HG03439 (cell line): Measurements from ENCODE around the gene SFT2D3.

Experiments used
- ATAC-seq: cut with Tn5 transposase; IDR thresholded peaks from one replicate; pipeline ENCODE4 v1.9.1; 2021; ENCODE audit warnings: mild to moderate bottlenecking, moderate library complexity; ENCODE audit not compliant: unreplicated experiment

The SFT2D3 gene

DNA sequence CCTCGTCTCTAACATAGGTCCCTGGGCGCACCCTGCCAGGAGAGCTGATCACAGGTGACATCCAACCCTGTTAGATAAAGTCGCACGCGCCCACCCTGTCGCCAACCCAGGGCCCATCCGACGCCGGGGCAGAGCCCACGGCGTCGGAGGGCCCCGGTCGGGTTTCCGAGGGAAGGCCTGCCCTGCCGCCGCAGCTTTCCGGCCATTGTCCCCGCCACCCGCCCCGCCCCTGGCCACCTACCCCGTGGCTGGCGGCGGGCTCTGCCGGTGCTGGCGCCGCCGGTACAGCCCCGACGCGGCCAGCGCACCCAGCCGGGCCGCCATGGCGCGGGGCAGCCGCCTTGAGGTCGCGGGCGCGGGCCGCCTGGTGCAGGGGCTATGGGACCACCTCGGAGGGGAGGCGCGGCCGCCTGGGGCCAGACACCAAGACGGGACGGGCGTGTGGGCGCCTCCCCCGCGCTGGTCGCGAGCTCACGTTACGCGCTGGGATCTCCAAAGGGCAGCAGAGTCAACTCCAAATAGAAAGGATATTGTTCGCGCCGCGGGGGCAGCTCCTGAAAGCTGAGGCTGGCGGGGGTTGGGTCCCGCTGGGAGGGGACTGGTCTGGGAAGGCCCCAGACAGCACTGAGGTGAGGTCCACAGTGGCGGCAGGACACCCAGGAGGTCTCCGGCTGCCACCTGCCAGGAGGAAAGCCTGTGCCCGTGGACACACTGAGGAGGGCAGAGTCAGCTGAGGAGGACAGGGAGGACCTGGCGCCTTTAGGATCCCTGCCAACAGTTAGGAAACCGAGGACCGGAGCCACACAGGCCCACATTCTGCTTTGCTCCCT, 37.0 kb upstream of the SFT2D3 start:
- no peak for ATAC-seq

DNA sequence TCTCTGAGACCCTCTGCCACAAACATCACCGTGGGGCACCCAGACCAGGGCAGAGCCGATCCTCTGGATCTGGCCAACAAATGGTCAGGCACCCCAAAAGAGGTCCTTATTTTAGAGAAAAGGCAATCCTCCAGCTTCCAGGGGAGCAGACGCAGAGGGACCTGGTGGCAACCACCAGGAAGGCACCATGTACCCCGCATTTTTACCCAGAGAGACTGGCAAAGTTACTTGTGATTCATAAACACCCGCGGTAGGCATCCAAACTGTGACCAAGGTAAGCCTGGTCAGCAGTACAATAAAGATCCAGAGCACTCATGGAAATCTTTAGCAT, 36.4 kb upstream of the SFT2D3 start:
- no peak for ATAC-seq

DNA sequence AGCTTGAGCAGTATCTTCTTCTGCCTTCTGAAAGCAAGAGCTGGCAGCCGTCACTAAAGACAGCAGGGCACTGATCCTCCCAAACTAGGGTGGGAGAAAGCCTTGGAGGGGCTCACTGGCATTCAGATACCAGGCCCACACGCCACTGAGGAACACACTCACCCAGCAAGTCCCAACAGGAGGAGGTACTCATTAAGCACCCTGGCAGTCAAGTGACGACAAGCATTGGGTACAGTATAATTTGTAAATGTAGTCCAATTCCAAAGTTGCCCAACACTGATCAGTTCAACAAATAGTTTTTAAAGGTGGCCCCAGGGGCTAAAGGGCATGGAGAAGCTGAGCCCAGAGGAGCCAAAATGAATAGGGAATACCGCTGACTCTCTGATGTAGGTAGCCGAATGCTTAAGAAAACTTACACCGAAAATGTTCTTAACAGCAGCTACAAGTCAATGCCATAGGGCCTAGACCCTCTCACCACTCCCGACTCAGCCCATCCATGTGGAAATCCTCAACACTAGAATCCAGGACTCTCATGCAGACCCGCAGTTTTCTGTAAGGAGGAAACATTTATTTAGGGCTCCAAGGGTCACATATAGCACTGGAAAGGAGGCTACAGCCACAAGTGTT, 35.9 kb upstream of the SFT2D3 start:
- ATAC-seq: no peak

DNA sequence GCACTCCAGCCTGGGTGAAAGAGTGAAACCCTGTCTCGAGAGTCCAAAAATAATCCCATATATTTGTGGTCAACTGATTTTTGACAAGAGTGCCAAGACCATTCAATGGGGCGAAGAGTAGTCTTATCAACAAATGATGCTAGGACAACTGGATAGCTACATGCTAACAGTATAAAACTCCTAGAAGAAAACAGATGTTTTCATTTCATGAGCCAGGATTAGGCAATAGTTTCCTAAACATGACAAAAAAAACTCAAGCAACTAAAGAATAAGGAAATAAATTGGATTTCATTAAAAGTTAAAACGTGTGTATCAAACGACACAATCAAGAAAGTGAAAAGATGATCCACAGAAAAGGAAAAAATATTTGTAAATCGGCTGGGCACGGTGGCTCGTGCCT, 32.2 kb upstream of the SFT2D3 start:
- no peak for ATAC-seq

DNA sequence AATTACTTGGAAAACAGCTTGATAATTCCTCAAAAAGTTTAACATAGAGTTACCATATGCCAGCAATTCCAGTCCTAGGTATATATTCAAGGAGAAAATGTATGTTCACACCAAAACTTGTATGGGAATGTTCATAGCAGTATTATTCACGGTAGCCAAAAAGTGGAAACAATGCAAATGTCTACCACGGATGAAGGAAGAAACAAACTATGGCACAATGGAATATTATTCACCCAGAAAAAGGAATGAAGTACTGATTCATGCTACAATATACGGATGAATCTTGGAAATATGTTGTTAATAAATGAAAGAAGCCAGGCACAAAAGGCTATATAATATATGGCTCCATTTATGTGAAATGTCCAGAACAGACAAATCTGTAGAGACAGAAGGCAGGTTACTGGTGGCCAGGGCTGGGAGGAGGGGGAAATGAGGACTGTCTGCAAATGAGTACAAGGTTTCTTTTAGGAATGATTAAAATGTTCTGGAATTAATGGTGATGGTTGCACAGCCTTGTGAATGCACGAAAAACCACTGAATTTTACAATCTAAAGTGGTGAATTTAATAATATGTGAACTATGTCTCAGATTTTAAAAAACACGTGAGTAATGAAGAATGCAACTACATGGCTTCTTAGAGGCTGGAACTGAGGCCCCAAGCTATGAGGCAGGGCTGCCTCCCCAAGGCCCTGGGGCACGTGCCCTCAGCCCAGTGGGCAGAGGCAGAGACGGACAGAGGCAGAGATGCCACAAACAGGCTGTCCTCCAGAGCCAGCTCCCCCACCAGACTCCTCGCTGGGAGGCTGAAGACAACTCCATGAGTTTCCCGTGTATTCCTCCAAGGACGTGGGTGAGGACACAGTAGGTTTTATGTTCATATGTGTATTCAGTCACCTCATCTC, 31.0 kb upstream of the SFT2D3 start:
- ATAC-seq: no peak

DNA sequence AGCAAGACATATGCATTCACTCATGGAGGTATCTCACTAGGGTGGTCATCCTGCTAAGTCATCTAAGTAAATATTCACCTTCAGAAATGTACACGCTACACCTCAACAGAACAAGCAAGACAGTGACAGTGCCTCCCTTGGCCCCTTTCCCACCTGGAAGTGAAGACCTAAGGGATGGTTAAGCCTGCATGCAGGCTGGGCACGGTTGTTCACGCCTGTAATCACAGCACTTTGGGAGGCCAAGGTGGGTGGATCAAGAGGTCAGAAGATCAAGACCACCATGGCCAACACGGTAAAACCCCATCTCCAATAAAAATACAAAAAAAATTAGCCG, 30.4 kb upstream of the SFT2D3 start:
- ATAC-seq: no peak

DNA sequence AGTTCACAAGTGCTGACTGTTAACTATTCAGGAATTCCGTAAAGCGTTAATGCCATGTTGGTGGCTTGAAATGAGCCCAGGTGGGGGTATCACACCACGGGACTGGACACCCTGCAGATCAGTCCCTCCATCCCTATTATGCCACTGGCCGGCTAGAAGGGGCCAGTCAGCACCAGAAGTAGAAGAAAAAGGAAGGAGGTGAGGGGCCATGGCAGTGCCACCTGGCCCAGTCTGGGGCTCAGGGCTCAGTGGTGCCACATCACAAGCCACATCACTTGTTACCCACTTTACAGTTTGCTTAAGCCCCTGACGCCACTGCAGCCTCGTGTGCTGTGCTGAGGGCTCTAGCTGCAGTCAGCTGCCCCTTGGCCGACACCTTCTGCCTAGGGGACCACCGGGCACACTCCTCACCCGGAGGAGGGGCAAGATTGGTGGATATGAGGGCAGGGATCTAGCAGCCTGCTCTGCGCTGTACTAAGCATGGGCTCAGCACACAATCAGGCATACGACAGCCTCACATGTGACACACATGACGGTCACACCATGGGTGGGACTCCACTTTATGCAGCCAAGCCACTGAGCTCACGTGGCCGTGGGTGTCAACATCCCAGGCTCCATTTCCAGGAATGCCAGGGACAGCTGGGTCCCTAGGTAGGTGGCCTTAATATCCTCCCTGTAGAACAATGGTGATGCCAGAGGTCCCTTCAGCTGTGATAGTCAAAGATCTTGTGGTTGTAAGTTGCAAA, 29.6 kb upstream of the SFT2D3 start:
- ATAC-seq: no peak

DNA sequence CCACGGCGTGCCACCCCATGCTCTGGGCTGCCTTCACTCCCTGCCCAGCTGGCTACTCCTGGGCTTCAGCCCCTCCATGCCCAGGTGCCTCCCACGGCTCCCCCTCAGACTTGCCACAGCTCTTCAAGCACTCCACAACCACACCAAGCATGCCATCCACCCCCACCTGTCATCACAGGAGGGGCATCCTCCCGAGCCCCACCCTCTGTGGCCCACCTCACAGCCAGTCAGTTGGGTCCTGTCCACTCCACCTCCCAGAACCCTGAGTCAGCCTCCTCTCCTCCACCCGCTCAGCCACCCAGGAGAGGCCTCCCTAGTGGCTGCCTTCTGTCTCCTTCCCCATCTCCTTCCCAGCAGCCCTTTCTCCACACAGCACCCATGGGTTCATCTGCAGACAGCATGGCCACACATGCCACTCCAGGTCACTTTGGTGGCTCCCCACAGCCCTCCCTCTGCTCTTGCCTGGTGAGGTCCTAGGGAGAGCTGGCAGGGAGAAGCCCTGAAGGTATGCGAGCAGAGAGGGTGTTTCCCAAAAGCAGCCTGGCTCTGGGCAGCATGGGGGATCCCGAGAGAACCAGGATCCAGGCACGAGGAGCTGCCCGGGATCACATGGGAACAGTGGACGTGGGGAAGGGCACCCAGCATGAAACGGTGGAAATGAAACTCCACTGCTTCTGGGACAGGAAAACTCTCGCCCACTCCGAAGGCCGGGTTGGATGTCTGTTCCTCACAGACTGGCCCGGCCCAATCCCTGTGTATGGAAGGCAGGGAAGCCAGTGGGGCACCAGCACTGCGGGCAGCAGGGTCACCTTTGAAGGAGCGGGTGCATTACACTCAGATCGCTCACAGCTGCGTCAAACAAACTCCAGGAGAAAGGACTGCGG, 28.7 kb upstream of the SFT2D3 start:
- ATAC-seq: no peak

DNA sequence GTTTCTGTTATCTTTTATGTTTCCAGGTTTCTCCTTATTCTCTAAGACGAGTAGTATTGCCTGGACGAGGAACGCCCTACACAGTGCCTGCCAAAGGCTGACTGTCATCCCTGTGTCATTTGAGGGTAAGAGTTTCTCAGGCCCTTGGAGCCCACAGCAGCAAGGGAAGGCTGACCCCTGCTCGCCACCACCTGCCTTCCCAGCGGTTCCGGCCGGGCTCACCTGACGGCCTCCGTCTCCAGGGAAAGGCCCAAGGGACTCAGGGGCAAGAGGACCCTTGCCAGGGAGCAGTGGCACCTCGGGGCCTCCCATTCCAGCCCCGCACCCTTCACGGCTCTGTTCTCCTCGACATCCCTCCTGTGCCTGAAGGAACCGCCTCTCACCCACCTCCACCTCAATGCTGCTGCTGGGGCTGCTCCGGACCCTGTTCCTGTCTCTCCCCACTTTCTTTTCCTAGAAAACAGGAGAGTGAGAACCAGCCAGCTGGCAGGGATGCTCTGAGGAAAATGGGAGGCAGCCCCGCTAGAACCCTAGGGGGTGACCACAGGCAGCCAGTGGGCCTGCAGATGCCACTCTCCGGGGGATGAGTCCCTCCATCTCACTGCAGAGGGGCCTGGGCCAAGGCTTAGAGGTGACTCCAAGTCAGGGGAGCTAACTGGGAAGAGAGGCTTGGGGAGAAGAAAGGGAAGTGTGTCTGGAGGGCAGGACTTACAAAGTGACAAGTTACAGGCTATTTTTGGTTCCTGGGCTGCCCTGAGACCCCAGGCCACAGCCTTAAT, 27.8 kb upstream of the SFT2D3 start:
- ATAC-seq: no peak

DNA sequence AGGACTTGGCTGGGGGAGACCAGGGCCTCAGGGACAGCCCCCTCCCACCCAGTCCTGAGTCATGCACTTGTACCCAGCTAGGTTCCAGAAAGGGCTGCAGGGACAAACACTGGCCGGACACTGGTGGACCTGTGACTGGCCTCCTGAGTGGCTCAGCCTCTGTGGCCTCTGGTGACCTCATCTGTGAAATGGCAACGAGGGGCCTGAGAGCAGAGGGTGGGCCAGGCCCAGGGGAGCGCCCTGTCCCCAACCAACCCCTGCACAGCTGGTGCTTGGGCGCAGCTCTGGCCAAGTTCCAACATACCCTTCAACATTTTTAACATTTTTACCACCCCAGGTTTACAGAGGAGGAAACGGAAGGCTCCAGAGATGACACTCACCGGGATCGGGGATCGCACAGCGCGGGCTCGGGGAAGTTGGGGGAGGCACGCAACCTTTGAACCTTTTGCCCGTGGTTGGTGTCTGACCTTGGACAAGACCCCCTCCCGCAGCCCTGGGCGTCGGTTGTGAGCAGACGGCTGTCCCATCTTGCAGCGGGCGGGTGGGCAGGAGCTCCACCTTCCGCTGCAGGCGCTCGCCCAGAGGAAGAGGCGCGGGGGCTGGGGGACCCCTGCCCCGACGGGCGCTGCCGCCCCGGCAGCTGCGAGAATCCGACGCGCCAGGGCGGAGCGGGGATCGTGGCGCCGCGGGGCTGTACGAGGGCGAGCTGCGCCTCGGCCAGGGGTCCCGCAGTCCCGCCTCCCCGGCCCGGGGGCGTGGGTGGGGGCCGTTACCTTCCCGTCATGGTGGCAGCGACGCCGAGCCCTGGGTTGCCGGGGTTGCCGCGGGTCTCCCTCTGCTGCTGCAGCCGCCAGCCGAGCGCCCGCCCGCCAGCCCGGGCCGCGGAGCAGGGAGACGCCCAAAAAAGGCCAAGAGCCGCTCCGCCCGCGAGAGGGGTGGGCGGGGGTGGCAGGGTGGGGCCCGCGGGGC, 26.8 kb upstream of the SFT2D3 start:
- no peak for ATAC-seq

DNA sequence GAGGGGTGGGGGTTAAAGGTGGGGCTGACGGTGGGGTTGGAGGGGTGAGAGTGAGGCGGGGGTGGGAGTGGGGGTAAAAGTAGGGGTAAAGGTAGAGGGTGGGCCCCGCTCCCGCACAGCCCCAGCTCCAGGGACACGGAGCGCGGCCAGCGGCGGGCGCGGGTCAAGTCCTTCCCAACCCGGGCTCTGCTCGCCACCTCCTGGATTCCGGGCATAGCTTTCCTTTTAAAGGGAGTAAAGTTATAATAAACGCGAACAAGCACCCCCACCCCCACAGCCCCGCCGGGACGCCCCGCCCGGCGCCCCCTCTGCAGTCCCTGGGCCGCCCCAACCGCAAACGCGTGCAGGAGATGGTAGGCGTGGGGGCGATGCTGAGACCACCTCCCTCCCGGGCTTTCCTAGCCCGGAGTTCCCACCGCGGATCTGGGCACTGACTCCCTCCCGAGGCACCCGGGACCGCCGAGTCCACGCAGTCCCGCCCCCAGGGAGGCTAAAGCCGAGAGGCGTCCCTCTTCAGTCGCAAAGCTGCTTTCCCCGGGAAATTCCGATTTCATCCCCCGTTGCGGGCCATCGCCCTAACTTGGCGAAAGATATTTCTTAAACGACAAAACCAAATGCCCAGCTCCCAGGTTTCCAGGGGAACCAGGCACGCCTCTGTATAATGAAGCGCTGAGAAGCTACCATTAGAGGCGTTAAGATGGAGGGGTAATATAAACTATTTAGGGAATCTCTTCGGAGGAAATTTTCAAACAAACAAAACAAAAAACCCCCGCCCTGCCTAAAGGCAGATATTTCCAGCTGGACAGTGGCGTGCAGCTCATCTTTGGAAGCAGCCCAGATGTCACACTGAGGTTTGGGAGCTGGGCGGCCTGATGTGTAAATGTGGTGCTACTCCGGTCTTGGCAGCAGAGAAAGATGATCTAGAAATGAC, 25.7 kb upstream of the SFT2D3 start, which contains the start of gene LIMS2:
LIMS2 (minus strand) TSS at position 200 of the 931 bp plus-strand sequence. CDS start 506 bp downstream, outside the sequence.
- ATAC-seq: no peak

DNA sequence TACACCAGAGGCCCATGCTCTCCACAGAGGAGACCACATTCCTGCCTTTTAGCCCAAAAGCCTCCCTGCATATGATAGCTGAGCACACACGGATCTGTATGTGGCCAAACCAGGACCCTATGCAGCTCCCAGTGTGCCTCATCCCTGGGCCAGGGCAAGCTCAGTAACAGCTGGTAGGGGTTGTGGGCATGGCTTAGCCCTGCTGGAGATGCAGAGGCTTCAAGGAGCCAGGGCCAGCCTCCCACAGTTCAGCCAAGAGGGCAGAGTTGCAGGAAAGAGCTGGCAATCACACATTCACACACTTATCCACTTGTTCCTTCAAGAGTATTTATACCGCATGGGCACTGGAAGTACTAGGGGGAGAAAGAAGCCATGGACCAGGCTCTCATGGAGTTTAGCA, 24.4 kb upstream of the SFT2D3 start:
- ATAC-seq: no peak

DNA sequence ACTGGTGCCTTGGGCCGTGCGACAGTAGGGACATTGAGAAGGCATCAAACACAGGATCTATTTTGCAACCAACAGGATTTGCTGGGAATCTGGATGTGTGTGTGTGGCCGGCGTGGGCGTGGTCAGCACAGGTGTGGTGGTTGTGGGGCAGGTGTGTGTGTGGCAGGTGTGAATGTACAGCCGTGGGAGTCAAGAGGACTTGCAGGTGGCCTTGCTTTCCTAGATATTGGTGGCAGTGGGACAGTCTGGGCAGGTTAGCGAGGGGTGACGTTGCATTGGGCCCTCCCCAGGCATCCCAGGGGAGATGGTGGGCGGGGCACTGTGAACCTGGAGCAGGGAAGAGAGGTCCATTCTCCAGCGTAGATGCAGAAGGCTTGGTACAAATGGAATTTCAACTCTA, 22.8 kb upstream of the SFT2D3 start:
- no peak for ATAC-seq

DNA sequence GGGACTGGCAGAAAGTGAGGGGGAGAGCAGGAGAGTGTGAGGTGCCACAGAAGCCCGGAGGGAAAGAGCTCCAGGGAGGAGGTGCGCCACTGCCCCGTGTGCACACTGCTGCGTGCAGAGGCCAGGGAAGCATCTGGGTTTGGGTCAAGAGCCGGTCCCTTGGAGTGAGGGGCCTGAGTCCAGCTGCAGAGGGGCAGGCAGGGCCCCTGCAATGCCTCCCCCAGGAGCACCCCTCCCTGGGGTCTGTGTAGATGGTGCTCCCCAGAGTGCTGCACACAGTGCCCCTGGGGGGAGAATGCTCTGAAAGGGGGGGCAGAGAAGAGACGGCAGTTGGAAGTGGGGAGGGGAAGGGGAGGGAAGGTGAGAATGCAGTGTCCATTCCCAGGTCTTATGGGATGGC, 22.3 kb upstream of the SFT2D3 start:
- ATAC-seq: no peak

DNA sequence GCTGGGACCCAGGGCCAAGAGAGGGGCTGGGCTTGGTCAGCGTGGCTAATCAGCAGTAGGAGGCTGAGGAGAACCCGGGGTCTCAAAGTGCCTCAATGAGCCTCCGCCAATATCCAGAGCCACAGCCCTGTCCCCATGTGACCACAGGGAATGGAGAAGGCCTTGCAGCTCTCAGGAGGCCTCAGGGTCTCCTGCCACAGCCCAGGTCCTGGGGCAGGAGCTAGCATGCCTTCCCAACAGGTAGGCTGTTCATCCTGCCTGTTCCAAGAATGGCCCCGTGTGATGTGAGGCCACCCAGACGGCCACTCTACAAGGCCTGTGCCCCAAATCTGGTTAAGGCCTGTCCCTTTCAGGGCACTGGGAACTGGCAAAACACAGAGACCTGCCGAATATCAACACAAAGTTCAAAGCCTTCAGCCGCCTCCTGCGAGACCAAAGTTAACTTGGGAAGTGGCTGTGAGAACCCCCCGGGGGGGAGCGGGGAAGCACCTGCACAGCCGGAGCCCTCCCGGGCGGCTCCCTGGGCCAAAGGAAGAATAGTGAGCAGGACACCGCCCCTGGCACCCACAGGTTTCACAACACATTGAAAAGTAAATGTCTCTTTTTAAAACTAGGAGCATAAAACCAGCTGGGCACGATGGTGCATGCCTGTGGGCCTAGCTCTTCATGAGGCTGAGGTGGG, 21.5 kb upstream of the SFT2D3 start:
- no peak for ATAC-seq

DNA sequence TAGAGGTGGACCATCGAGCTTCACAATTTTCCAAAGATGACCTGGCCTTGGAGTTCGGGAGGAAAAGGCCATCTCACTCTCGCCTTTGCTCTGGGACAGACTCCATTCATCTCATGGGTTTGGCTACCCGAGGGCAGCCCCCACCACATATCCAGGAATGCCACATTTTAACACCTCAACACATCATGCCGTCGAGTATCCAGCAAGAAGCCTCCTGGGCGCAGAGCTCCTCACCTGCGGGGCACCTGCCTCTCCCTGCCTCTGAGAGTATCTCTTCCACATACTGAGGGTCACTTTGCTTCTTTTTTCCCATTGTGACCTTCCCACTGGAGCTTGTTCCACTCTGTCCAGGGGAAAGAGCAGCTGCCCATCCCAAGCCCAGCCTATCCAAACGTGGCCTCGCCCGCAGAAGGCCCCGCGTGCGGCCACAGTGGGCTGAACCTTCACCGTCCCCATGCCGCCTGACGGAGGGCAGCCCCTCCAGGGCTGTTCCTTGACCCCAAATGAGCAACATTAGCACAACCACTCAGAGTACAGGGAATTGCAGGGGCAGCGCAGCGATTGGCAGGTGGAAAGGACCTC, 20.5 kb upstream of the SFT2D3 start:
- ATAC-seq: no peak
